Measurements from ENCODE around the gene FAM156A.
"Not testable (repeated sequence)": the region's sequence is repeated elsewhere in the genome, so short reads cannot be mapped to it uniquely, and the experiment has no call there.

DNA sequence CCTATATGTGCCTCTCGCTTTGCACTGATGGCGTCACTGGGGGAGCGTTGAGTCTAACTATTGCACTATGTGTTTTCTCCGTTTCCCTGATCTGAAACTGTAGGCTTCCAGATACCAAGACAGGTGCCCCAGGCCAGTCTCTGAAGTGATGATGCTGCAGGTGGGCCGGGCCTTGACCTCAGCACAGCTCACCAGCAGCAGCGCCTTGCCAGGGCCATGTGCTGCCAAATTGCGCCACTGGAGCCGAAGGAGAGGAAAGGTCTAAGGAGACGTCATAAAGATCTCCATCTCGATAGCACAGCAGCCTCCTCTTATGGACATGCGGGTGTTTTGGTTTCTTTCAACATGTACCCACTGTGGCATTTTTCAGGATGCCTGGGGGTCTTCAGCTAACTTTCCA is 17.3 kb upstream of the FAM156A start:
- not testable (repeated sequence) for TF ChIP-seq POLR2AphosphoS5, POLR2A (IDR thresholded peaks at IDR 0.05)

All from spleen (tissue), 3 donors.